Fibroblast of pulmonary artery (primary cell): ENCODE results near the gene DNAJB13.
"Not testable (repeated sequence)": the region's sequence is repeated elsewhere in the genome, so short reads cannot be mapped to it uniquely, and the experiment has no call there.

ENCODE experiments used
- DNase-seq: peaks from one replicate; pipeline ENCODE4 v3.0.0-alpha.2; 2010; ENCODE audit warnings: low read depth
- H3K4me3 ChIP-seq: replicated peaks from 2 replicates; pipeline ENCODE4 v1.5.1; 2011; ENCODE audit warnings: low read depth, mild to moderate bottlenecking, control low read depth, low read length, moderate library complexity
- TF ChIP-seq, protein P1 (sequence below): IDR thresholded peaks from 2 replicates; pipeline ENCODE4 v1.5.1; 2011; ENCODE audit warnings: mild to moderate bottlenecking, control low read depth, low read length, inconsistent platforms; ENCODE audit errors: missing control alignments

DNAJB13 gene

DNA sequence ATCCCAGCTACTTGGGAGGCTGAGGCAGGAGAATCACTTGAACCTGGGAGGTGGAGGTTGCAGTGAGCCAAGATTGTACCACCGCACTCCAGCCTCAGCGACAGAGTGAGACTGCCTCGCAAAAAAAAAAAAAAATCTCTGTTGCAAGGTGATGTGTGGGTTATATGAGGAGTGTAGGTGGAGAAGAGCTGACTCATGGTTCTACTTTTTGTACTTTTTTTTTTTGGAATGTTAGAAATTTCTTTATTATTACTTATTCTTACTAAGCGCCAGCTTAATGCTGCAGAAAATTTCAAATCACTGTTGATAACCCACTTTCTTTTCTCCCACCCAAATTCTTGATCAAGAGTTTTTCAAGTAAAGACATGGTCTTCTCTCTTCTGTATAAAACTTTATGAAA is 29.6 kb upstream of the DNAJB13 start:
- TF ChIP-seq, protein P1, sequence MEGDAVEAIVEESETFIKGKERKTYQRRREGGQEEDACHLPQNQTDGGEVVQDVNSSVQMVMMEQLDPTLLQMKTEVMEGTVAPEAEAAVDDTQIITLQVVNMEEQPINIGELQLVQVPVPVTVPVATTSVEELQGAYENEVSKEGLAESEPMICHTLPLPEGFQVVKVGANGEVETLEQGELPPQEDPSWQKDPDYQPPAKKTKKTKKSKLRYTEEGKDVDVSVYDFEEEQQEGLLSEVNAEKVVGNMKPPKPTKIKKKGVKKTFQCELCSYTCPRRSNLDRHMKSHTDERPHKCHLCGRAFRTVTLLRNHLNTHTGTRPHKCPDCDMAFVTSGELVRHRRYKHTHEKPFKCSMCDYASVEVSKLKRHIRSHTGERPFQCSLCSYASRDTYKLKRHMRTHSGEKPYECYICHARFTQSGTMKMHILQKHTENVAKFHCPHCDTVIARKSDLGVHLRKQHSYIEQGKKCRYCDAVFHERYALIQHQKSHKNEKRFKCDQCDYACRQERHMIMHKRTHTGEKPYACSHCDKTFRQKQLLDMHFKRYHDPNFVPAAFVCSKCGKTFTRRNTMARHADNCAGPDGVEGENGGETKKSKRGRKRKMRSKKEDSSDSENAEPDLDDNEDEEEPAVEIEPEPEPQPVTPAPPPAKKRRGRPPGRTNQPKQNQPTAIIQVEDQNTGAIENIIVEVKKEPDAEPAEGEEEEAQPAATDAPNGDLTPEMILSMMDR: no peak
- no peak for DNase-seq
- H3K4me3 ChIP-seq: no peak overlapping the region

GRCh38 chr11:73929388-73929787 is 21.4 kb upstream of the DNAJB13 start:
- TF ChIP-seq, protein P1: no peak
- no peak for DNase-seq
- H3K4me3 ChIP-seq: no peak overlapping the region

GRCh38 chr11:73931039-73931645 is 19.7 kb upstream of the DNAJB13 start:
- H3K4me3 ChIP-seq: no peak overlapping the region
- TF ChIP-seq, protein P1: peak; percentile 53
- peak; percentile 91 for DNase-seq

DNA sequence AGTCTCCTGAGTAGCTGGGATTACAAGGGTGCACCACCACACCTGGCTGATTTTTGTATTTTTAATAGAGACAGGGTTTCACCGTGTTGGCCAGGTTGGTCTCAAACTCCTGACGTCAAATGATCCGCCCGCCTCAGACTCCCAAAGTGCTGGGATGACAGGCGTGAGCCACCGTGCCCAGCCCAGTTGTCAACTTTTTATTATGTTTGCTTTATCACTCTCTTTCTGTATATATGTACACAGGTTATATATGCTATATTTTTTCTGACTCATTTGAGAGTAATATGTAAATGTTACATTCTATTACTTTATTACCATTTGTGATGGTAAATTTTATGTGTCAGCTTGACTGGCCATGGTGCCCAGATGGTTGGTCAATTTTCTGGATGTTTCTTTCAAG is 18.9 kb upstream of the DNAJB13 start:
- H3K4me3 ChIP-seq: no peak overlapping the region
- no peak for DNase-seq
- TF ChIP-seq, protein P1: no peak

GRCh38 chr11:73932781-73933180 is 18.0 kb upstream of the DNAJB13 start:
- H3K4me3 ChIP-seq: no peak overlapping the region
- TF ChIP-seq, protein P1: no peak
- DNase-seq: no peak

DNA sequence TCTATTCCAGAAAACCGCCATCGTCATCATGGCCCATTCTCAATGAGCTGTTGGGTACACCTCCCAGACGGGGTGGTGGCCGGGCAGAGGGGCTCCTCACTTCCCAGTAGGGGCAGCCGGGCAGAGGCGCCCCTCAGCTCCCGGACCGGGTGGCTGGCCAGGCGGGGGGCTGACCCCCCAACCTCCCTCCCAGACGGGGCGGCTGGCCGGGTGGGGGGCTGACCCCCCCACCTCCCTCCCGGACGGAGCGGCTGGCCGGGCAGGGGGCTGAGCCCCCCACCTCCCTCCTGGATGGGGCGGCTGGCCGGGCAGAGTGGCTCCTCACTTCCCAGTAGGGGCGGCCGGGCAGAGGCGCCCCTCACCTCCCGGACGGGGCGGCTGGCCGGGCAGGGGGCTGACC is 14.8 kb upstream of the DNAJB13 start:
- not testable (repeated sequence) for DNase-seq, H3K4me3 ChIP-seq

- TF ChIP-seq, protein P1: no peak
- no peak for DNase-seq
- H3K4me3 ChIP-seq: no peak overlapping the region
Observed at GRCh38 chr11:73939096-73939495, 11.7 kb upstream of the DNAJB13 start.
